GM18517 (cell line): ENCODE results near the gene JUP.

Experiments
- ATAC-seq: cut with Tn5 transposase; IDR thresholded peaks from one replicate; pipeline ENCODE4 v1.9.1; 2021; ENCODE audit warnings: mild to moderate bottlenecking, moderate library complexity; ENCODE audit not compliant: unreplicated experiment

JUP gene

GRCh38 chr17:41810659-41811548 lies 24.4 kb upstream of the JUP start:
- no peak for ATAC-seq

DNA sequence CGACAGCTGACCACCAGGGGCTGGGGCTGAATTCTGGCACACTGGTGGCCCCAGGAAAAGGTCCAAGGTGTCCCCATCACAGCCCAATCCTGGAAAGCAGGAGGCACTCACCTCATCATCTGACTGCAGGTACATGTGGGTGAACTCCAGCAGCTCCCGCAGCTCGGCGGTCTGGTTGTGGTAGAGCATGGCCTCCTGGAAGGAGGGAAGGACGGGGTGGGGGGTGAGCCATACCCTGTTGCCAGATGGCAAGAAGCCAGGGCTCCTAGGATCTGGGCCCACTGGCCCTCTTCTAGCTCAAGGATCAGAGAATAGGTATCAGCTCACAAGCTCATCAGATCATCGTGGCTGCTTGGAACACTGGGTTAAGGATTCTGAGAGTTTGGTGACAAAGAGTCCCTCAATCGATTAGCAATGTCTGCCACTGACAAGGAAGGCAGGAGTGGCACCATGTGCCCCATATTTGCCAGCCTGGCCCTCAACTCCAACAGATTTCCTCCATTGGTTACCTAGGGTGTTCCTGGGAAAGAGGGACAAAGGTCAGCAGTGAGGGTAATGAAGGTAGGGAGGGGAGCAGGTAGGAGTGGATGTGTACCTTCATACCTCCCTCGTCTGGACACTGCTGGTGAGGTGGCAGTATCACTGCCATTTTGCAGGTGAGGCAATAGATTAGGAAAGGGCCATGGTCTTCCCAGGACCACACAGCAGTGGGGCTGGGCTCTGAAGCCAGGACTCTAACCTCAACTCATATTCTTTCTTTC lies 20.4 kb upstream of the JUP start:
- no peak for ATAC-seq

DNA sequence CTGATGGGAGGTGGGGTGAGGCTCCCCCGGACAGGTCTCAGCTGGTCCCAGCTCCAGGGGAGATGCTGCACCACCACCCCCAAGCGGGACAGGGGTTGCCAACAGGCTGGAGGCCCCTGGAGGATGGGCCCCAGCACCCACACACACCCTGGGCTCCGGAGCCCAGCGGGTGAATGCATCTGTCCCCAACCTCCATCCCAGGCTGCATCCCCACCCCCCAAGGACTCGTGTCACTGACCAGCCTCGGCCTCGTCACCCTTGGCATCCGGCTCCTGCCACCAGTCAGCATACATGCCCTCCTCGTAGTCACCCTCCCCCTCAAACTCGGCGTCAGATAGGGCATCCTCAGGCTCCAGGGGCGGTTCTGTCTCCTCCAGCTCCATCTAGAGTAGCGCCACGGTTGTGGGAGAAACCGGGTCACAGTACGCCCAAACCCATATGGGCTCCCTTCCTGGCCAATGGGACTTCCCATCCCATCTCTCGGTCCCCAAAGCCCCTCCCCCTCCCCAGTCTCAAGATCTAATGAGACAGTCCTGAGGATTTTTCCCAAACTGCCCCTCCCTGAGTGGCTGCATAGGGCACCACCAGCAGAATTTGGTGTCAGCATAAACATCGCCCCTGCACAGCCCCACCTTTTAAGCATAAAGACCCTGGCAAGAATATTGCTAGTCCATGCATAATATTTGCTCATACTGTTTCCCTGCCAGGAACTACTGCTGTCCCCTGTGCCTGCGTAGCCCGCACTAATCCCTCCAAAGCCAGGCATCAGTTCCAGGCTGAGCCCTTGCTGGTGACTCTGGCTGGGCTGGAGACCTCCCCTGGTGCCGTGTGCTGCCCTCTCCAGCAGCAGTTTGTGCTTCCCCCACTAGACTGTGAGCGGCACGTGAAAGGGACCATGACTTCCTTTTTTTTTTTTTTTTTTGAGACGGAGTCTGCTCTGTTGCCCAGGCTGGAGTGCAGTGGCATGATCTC lies 16.8 kb upstream of the JUP start:
- ATAC-seq: no peak

GRCh38 chr17:41801374-41802271 lies 15.1 kb upstream of the JUP start:
- no peak for ATAC-seq

DNA sequence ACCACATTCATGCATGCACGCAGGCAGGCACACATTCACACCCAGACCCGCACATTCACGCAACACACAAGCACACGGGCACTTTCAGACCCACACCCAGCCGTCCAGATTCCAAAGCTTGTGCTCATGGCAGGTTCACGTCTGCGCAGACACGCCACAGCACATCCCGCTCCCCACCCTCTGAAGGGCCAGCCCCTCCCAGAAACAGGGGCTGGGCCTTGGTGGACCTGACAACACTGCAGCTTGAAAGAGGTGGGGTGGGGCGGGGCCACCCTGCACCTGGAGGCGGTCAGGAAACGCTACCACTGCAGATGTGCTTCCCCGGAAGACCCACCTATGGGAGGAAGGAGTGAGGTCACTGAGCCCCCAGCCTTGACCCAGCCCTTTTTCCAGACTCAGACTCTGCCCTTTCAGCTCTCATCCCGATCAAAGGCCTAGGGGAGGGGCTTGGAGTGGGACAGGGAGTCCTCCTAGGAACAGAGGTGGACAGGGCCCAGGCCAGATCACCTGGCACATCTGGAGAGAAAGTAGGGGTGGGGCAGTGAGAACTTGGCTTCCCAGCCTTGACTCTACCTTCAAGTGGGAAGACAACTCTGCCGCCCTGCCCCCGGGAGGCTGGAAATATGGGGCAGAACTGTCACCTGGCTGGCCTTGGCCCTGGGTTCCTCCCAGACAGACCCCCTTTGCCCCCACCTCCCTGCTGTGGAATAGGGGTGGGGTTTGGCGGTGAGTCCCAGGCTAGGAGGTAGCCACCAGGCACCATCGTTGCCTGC lies 14.3 kb upstream of the JUP start:
- ATAC-seq: no peak

GRCh38 chr17:41799366-41799765 lies 12.9 kb upstream of the JUP start:
- no peak for ATAC-seq

DNA sequence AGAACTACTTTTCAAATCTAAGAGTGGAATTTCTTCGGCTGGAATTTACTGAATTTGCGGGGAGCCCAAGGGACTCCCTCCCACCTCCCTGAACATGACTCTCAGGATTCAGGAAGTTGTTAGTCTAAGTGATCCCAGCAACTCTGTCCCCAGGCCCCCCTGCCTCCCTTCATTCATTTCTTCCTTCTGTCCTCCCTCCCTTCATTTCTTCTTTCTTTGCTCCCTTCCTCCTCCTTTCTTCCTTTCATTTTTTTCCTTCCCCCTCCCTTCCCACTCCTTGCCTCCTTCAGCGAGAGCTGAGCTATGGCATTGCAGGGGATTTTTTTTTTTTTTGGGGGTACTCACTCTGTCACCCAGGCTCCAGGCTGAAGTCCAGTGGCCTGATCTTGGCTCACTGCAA lies 10.9 kb upstream of the JUP start:
- ATAC-seq: no peak

DNA sequence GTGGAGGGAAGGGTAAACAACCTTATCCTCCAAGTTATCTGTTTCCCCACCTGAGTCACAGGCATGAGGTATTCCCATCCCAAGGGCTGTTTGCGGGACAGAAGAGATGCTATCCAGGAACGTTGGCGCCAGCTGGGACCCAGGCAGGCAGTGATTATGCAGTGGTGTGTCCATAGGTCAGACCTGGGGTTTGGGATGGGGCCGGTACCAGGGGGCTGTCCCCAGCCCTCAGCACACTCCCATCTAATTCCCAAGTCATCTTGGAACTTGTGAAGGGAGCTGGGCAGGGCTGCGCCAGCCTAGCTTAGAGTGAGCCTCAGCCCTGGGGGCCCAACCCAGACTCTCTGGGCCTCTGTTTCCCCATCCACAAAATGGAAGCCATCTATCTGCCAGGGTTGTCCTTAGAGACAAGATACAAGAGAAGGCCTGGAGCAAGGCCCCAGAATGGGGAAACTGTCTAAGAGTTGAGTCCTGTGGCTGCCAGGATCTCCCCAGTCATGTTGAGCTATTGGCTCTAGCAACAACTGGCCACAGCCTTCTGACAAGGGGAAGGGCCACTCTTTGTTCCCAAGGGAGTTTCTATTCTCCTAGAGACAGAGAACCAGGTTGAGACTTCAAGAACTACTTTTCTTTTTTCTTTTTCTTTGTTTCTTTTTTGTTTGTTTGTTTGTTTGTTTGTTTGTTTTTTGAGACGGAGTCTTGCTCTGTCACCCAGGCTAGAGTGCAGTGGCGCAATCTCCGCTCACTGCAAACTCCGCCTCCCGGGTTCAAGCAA lies 9.8 kb upstream of the JUP start:
- no peak for ATAC-seq

- no peak for ATAC-seq
Measured at GRCh38 chr17:41794540-41794975, 8.0 kb upstream of the JUP start.

DNA sequence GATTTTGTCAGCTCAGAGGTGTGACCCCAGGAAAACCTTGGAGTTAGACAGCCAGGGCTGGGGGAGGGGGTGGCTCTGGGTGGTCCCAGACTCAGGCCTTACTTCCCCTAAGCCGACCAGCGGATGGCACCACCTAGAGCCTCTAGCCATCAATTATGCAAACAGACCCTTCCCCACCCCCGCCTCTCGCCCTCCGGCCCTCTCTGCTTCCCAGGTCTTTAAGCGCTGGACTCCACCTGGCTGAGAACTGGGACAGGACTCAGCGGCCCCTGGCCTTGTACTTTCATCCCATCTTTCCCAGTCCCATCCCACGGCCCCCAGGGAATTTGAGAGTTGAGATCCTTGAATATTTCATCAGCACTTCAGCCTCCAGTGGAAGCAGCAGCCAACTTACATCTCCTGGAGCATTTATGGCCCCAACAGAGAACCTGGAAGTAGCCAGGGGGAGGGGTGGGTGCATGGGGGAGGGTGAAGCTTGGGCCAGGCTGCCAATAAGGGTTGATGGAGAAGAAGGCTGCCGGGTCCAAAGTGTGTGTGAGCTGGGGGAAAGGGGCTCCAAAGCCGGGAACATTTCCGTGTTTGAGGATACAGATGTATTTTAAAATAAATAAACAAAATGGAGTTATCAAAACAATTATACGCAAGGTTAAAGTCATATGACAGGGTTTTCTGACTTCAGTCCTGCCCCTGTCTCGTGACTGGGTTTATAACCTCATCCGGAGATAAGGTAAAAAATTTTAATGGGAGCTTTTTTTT lies 7.5 kb upstream of the JUP start:
- no peak for ATAC-seq

- no peak for ATAC-seq
Measured at GRCh38 chr17:41792845-41793783, 6.6 kb upstream of the JUP start.

GRCh38 chr17:41787021-41787418 lies 509 bp upstream of the JUP start:
- no peak for ATAC-seq

DNA sequence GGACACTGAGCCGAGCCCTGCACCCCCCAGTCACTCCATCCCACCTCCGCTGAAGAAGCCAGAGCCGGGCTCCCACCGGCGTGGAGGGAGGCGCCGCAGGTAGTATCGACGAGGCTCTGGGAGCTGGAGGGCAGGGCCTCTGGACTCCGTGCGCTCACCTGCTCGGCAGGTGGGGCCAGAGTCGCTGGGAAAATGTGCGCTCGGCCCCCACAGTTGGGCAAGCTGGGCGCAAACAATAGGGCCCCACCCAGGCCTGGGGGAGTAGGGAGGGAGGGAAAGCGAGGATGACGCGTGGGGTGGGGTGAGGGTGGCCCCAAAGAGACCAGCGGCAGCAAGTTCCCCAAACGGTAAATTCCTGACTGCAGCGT lies 668 bp downstream of the JUP start:
- ATAC-seq: no peak

- ATAC-seq: no peak
Measured at GRCh38 chr17:41785091-41785858, 1.2 kb downstream of the JUP start.

- no peak for ATAC-seq
Measured at GRCh38 chr17:41784207-41784744, 2.2 kb downstream of the JUP start.

DNA sequence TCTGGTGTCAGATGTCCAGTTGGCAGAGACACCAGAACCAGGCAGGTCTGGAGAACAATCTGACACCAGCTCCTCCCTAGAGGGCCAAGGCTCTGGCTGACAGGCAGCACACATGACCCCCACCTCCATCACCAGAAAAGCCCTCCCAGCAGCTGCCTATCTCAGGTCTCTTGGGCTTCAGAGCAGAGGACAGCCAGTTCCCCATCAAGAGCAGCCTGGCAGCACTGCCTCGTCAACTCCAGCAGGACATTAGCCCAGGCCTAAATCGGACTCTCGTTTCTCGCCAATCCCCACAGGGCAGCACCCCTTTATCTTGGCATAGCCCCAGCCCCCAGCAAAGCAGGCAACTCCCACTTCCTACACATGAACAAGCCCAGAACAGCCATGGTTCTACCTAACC lies 4.4 kb downstream of the JUP start:
- ATAC-seq: no peak
